ENCODE data around the gene DSCAM. TPM values are rescaled to one million over a fixed set of nuclear protein-coding genes. Genes with fewer than 3 reads are reported as not detected.

The DSCAM gene
- total RNA-seq, 1 experiment from 2014 or later: not detected

DNA sequence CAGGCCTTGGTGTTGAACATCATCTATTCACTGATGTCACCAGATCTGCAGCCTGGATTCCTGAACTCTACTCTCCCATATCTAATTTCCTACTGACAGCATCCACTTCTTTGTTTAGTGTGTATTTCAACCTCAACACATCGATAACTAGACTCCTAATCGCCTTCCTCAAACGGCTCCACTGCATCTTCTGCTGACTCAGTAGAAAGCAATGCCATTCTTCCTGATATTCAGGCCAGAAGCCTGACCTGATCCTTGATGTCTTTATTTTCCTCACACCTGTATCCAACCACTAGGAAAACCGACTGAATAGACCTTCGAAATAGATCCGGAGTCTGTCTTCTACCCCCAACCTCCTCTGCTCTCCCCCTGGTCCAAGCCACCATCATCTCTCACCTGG lies 512.8 kb downstream of the DSCAM start:
- H3K4me2 ChIP-seq (ENCODE audit: low read length): no peak overlapping the region
- no peak overlapping the region for H3K4me3 ChIP-seq (replicated peaks in 1 of 2; ENCODE audit: low read depth in 1 of 2, low read length in 2 of 2)
- no peak overlapping the region for H2AFZ ChIP-seq (ENCODE audit: low read depth, low read length, poor library complexity, severe bottlenecking)
- no peaks in the 10 kb centered on the region for H3K27me3 ChIP-seq (ENCODE audit: insufficient read depth, low read length)
- POLR2A ChIA-PET: no interaction called here
- ATAC-seq (no peak), DNase-seq (ENCODE audit: low read depth, low spot score) (no peak)
- CTCF ChIA-PET: no interaction called here
- no peak overlapping the region for H3K27ac ChIP-seq (ENCODE audit: low read depth, low read length)
- H3K36me3 ChIP-seq (ENCODE audit: control insufficient read depth in 1 of 2, insufficient read depth in 2 of 2, low read length in 2 of 2): no peaks in the 10 kb centered on the region
- BruUV-seq (replicated peaks): no TSS peak
- no peaks in the 10 kb centered on the region for H3K4me1 ChIP-seq (ENCODE audit: control insufficient read depth in 1 of 2, insufficient read depth in 2 of 2, low read length in 2 of 2)
- H3K9me3 ChIP-seq (ENCODE audit: control insufficient read depth in 1 of 2, insufficient read depth in 1 of 2, low read depth in 1 of 2, low read length in 2 of 2): peaks cover 4 to 33% of the 10 kb centered on the region in 2 experiments; a peak in 2 of 4 replicates
- intact Hi-C loops (cut with micrococcal nuclease): no loop called here
- no peaks in the 10 kb centered on the region for H3K79me2 ChIP-seq (ENCODE audit: insufficient read depth, low read length)
- no peaks in the 10 kb centered on the region for H3K9me2 ChIP-seq (ENCODE audit: insufficient read depth)
- TF ChIP-seq ZNF274 (IDR thresholded peaks at IDR 0.05; ENCODE audit: low read depth, low read length) (no peak), SP1 (IDR thresholded peaks at IDR 0.05; ENCODE audit: low read depth) (no peak)
- TF ChIP-seq, protein P1, sequence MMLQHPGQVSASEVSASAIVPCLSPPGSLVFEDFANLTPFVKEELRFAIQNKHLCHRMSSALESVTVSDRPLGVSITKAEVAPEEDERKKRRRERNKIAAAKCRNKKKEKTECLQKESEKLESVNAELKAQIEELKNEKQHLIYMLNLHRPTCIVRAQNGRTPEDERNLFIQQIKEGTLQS (IDR thresholded peaks at IDR 0.05): no peak
- no peaks in the 10 kb centered on the region for H4K20me1 ChIP-seq (ENCODE audit: insufficient read depth)
- RAD21 ChIA-PET (ENCODE audit: low non-redundant PET in 1 of 2, low total read pairs in 2 of 2, uncharacterized antibody in 2 of 2, unreplicated experiment in 2 of 2): no interaction called here
- H3K9ac ChIP-seq (ENCODE audit: low read length): no peak overlapping the region

DNA sequence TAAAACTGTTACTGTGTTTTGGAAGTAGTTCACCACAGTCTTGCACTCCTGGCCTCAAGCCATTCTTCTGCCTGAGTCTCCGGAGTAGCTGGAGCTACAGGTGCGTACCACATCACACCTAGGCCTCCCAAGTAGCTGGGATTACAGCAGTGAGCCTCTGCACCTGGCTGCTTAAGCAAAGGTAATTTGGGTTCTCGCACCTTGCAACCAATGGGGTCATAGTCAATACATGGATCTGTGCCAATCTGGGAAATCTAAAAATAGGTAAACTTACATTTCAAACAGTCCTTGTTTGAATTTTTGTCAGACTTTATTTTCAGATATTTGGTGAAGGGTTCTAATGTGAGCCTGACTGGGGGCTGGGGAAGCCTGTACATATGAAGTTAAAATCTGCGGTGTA lies 513.2 kb downstream of the DSCAM start:
- no peak for ATAC-seq
- Histone ChIP-seq H3K4me1 (ENCODE audit: control insufficient read depth in 1 of 2, insufficient read depth in 2 of 2, low read length in 2 of 2) (no peaks in the 10 kb centered on the region), H3K9me3 (ENCODE audit: control insufficient read depth in 1 of 2, insufficient read depth in 1 of 2, low read depth in 1 of 2, low read length in 2 of 2) (peaks cover 6 to 29% of the 10 kb centered on the region in 2 experiments; a peak in 2 of 4 replicates), H3K9ac (ENCODE audit: low read length) (no peak overlapping the region), H3K27ac (ENCODE audit: low read depth, low read length) (no peak overlapping the region), H3K9me2 (ENCODE audit: insufficient read depth) (no peaks in the 10 kb centered on the region), H3K4me2 (ENCODE audit: low read length) (no peak overlapping the region), H4K20me1 (ENCODE audit: insufficient read depth) (no peaks in the 10 kb centered on the region), H3K27me3 (ENCODE audit: insufficient read depth, low read length) (no peaks in the 10 kb centered on the region), H3K79me2 (ENCODE audit: insufficient read depth, low read length) (no peaks in the 10 kb centered on the region), H2AFZ (ENCODE audit: low read depth, low read length, poor library complexity, severe bottlenecking) (no peak overlapping the region), H3K36me3 (ENCODE audit: control insufficient read depth in 1 of 2, insufficient read depth in 2 of 2, low read length in 2 of 2) (no peaks in the 10 kb centered on the region), H3K4me3 (replicated peaks in 1 of 2; ENCODE audit: low read depth in 1 of 2, low read length in 2 of 2) (no peak overlapping the region)
- no peak for DNase-seq (ENCODE audit: low read depth, low spot score)
- CTCF ChIA-PET: no interaction called here
- TF ChIP-seq SRF (IDR thresholded peaks at IDR 0.05; ENCODE audit: low read depth) (no peak), EZH2 (IDR thresholded peaks at IDR 0.05) (no peak), EGR1 (IDR thresholded peaks at IDR 0.05; ENCODE audit: low read depth) (no peak), CBX3 (IDR thresholded peaks at IDR 0.05; ENCODE audit: low read depth) (no peak), FOSL1 (IDR thresholded peaks at IDR 0.05; ENCODE audit: low read depth) (no peak), POLR2A (IDR thresholded peaks at IDR 0.05; ENCODE audit: borderline replicate concordance, extremely low read depth, insufficient read depth, insufficient read length) (no peak), CEBPB (IDR thresholded peaks at IDR 0.05; ENCODE audit: low read depth) (no peak), RAD21 (IDR thresholded peaks at IDR 0.05; ENCODE audit: low read depth) (no peak), JUND (IDR thresholded peaks at IDR 0.05) (no peak), ZFX (IDR thresholded peaks at IDR 0.05) (no peak), TCF7L2 (IDR thresholded peaks at IDR 0.05; ENCODE audit: borderline replicate concordance, extremely low read depth, insufficient read depth, insufficient read length) (no peak)
- TF ChIP-seq, protein P1 (IDR thresholded peaks at IDR 0.05): no peak
- TF ChIP-seq, protein P2, sequence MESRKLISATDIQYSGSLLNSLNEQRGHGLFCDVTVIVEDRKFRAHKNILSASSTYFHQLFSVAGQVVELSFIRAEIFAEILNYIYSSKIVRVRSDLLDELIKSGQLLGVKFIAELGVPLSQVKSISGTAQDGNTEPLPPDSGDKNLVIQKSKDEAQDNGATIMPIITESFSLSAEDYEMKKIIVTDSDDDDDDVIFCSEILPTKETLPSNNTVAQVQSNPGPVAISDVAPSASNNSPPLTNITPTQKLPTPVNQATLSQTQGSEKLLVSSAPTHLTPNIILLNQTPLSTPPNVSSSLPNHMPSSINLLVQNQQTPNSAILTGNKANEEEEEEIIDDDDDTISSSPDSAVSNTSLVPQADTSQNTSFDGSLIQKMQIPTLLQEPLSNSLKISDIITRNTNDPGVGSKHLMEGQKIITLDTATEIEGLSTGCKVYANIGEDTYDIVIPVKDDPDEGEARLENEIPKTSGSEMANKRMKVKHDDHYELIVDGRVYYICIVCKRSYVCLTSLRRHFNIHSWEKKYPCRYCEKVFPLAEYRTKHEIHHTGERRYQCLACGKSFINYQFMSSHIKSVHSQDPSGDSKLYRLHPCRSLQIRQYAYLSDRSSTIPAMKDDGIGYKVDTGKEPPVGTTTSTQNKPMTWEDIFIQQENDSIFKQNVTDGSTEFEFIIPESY (IDR thresholded peaks at IDR 0.05; ENCODE audit: extremely low read depth, insufficient replicate concordance, low read length): no peak
- TF ChIP-seq, protein P3, sequence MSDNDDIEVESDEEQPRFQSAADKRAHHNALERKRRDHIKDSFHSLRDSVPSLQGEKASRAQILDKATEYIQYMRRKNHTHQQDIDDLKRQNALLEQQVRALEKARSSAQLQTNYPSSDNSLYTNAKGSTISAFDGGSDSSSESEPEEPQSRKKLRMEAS (IDR thresholded peaks at IDR 0.05): no peak
- TF ChIP-seq, protein P4, sequence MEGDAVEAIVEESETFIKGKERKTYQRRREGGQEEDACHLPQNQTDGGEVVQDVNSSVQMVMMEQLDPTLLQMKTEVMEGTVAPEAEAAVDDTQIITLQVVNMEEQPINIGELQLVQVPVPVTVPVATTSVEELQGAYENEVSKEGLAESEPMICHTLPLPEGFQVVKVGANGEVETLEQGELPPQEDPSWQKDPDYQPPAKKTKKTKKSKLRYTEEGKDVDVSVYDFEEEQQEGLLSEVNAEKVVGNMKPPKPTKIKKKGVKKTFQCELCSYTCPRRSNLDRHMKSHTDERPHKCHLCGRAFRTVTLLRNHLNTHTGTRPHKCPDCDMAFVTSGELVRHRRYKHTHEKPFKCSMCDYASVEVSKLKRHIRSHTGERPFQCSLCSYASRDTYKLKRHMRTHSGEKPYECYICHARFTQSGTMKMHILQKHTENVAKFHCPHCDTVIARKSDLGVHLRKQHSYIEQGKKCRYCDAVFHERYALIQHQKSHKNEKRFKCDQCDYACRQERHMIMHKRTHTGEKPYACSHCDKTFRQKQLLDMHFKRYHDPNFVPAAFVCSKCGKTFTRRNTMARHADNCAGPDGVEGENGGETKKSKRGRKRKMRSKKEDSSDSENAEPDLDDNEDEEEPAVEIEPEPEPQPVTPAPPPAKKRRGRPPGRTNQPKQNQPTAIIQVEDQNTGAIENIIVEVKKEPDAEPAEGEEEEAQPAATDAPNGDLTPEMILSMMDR (IDR thresholded peaks at IDR 0.05 in 2 of 3, conservative IDR thresholded peaks at IDR 0.05 in 1 of 3; ENCODE audit: borderline replicate concordance in 1 of 3, insufficient read depth in 1 of 3, low read depth in 2 of 3, low read length in 2 of 3): no peak
- POLR2A ChIA-PET: no interaction called here
- RAD21 ChIA-PET (ENCODE audit: low non-redundant PET in 1 of 2, low total read pairs in 2 of 2, uncharacterized antibody in 2 of 2, unreplicated experiment in 2 of 2): no interaction called here
- intact Hi-C loops (cut with micrococcal nuclease): no loop called here
- BruUV-seq (replicated peaks): no TSS peak

Measured in HCT116 (cell line).